ENCODE results near the gene AMN. TPM values are rescaled to one million over a fixed set of nuclear protein-coding genes. Genes with fewer than 3 reads are reported as not detected.

AMN gene
- total RNA-seq, 1 donor from 2014 or later, result 0.32 TPM

DNA sequence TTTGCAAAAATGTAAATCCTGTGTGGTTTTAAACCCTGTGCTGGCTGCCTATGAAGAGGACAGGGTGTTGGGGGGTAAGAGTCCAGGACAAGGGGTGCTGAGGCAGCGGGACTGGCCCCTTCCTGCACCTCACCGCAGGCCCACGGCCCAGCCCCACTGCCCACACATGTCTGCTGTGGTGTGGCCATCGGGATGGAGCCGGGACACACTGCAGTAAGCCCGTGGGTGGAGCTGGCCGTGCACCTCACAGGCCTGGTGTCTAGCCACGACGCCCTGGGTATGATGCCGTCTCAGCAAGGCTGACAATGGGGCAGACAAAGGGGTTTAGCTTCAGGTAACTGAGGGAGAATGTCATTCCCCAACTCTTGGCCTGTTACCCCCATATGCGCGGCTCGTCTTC is 19.6 kb downstream of the AMN start:
- intact Hi-C loops (cut with micrococcal nuclease), result no loop called here

DNA sequence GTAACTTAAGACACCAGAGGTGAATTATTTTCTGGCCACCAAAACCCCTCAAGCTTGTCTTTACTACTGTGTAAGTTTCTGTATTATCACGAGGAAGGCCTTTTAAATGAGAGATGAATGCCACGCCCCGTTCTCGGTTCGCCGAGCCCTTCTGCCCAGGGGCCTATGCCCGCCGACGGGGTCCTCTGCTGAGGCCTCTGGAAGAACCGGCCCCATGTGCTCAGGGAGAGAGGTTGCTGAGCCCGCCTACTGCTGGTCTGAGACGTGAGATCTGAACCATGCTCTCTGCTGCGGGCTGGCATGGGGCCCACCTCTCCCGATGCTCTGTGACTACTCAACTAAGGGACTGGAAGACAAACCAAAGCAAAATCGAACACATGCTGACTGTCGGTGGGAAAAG is 21.0 kb downstream of the AMN start:
- intact Hi-C loops (cut with micrococcal nuclease), result no loop called here

DNA sequence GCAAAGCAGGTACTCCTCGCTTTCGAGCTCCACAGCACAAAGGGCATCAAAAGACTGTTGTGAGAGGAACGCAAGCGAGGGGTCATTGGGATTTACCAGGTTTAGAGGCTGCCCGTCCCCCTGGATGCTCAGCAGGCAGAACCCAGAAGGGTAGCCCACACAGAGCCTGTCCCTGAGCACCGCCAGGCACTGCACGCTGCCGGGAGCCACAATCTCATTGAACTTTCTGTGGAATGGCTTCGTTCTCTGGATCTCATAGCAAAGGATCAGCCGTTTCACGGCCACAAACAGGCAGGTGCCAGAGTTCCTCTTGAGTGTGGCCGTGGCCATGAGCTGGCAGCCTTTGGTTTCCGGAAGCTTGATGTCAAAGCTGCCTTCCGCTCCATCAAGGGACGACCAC is 21.5 kb downstream of the AMN start:
- intact Hi-C loops (cut with micrococcal nuclease), result no loop called here

DNA sequence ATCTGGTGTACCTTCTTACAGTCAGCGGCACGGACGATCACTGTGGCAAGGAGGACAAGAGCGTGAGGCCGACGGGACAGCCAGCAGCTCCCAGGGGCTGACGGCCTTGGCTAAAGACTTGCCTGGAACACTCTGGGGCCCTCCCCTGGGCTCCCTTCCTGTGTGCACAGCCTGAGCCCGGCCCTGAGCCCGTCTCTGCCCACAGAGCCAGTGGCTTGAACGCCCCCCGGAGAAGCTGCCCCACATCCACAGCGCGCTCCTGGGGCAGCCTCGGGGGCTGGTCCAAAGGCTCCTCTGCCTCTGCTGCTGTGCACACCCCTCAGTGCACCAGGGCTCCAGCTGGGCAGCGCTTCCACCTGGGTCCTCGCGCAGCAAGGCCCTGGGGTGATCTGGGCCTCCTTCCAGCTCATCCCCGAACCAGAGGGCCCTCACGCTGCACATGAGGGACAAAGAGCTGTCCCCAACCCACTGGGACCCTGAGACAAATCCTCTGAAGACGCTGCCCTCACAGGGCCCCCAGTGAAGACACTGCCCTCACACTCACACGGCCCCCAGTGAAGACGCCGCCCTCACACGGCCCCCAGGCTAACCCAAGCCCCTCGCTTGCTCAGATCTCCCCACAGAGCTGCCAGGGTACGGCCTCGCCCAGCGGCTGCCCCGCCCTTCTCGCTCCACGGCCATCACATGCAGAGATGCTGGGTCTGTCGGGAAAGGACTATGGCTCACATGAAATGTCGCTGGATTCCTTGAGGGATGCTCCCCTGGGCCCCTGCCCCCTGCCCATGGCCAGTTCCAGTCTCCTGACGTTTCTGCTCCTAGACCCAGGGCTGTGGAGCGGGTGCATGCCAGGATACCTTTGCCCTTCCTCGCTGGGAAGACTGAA is 22.2 kb downstream of the AMN start:
- intact Hi-C loops (cut with micrococcal nuclease), result no loop called here

DNA sequence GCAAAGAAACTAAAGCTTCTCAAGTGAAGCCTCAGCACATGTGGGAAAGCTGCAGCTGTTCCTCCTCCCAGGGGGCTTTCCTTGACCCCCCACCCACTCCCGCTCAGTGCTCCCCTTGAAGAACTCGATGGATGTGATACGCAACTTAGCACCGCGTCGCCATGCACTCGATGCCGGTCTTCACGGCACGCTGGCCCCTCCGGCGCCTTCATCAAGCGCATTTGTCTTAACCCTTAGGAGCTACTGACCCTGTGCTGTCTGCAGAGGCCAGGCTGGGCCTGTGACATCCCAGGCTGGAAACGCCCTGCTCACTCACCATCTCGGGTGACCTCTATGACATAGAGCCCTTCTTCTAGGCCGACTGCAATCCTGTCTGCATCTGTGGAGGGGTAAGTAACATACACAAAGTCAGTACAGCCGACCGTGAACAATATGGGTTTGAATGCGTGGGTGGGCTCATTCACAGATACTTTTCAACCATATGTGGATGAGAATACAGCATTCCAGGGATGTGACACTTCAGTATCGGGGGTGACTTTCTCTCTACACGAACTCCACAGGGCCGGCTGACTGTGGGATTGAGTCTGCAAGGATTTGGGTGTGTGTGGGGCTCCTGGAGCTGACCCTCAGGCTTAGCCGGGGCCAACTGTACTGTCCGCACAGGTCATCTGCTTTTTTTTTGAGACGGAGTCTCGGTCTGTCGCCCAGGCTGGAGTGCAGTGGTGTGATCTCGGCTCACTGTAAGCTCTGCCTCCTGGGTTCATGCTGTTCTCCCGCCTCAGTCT is 23.1 kb downstream of the AMN start:
- intact Hi-C loops (cut with micrococcal nuclease), result no loop called here

DNA sequence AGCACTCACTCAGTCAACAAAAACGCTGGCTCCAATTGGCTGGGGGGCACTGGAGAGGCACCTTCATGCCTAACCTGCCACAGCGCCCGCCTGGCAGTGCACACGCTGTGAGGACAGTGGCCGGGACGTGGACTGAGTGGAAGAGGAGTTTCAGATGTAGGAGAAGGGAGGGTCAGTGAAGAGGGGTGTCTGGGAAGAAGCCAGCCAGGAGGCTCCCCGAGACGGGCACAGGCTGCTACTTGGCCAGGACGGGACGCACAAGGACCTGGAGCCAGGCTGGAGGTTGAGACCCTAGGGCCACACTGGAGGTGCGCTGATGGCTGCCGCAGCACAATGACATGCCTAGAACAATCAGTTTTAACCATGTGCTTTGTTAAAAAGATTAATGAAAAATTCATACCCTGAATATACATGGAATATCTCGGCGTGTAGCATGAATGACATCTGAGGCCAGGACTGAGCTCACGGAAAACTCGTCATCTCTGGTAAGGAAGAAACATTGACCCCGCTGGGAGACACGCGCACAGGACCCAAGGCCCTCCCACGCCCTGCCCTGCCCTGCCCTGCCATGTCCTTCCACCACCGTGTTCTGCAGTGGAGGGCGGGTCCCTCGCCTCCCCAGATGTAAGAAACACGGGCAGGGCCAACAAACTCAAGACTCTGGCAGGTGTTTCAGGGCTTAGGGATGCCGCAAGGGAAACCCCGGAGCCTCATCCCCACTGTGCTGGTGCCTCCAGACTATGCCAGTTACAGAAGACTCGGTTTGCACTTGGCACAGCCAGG is 25.0 kb downstream of the AMN start:
- intact Hi-C loops (cut with micrococcal nuclease), result no loop called here

DNA sequence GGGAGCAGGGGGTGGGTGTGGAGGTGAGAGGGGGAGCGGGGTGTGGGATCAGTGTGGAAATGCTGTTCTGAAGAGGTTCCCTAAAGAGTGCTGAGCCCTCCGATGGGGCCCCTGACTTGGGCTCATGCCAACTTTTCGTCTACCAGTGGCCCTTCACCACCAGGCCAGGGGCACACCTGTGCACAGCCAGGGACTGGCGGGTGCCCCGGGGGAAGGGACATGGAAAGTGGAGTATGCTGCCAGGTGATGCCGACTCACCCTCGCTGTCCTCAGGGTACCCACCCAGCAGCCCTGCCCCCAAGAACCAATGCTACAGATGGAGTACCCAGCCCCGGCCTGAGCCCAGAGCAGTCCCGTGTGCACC is 26.2 kb downstream of the AMN start:
- intact Hi-C loops (cut with micrococcal nuclease), result no loop called here

DNA sequence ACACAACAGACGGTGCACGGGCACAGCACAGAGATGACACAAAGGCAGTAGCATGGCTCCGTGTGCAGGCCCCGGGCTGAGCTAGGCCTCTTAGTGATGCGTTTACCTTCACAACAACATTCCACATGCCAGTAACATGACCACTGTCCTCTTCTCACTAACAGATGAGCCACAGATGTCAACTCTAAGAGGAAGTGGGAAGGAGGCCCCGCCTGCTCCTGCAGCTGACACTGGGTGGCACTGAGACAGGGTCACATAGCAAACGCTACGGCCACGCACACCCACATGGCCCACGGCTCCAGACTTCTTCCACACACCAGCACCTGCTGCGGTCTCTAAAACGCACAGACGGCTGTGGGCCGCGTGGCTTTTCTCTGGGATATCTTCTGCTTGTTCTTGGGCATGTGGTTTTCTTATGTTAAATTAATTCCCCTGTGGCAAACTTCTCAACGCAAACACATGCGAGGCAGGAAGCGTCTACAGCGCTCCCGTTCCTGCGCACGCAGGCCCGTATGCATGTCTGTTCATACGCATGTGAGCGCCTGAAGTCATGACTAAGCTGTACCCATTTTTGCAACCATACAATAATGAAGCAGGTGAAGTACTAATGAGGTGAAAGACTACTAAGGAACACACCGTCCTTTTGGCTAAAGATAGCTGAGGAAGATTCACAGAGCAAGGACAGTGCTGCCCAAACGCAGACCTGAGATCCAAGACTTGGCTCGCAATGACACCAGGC is 26.8 kb downstream of the AMN start:
- intact Hi-C loops (cut with micrococcal nuclease), result no loop called here

DNA sequence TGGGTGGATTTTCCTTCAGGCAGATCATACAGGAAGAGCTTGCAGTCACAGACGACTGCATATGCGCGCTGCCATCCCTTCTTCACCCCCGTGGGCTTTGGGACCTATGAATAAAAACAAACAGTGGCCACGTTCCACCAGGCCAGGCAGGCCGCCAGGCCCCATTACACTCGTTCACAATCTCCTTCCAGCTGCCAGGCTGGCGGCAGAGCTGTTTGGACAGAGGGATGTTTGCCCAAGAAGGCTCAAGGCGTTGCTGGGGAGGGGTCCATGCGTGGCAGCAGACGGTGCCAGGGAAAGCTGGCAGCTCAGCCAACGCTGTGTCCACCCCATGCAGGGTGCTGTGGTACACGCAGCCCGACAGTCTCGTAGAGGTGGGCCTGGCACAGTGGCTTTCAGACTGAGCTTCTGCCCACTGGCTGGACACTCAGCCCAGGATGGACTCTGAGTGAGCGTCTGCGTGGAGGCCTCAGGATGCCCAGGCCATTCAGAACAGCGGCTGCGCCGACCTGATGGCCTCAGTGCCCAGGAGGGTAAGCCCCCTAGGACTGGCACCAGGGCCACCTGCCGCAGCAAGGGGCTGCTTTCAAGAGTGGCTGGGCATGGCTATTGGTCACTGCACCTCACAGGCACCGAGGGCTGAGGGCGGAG is 27.5 kb downstream of the AMN start:
- intact Hi-C loops (cut with micrococcal nuclease), result no loop called here

DNA sequence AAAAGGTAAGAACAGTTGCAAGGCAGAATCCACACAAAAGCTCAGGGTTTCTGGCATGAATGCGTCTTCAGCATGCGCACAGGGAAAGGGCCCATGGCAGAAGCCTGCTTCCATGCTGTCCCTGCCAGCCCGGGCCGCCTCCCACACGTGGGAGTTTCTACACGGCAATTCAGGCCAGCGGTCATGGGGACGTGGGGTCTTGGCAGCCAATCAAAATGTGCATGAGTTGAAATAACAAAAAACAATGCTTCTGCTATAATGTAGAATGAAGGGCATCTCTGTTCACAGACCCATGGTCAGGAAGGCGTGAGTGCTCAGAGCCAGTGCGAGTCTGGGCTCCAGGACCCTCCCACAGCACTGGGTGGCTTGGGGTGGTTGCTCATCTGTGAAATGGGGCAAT is 28.6 kb downstream of the AMN start:
- intact Hi-C loops (cut with micrococcal nuclease), result no loop called here

DNA sequence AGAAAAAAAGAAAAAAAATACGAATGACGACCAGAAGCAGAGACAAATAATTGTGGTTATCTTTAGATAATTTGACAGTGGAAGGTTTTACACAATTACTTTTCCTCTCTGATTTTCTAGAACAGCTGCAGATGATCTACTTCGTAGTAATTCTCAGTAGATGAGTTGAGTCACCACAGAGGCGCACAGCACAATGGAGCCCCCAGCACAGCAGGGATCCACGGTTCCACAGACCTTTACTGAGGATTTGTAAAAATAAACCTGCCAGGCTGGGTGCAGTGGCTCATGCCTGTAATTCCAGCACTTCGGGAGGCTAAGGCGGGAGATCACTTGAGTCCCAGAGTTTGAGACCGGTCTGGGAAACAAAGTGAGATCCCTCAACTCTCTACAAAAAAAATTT is 29.3 kb downstream of the AMN start:
- intact Hi-C loops (cut with micrococcal nuclease), result no loop called here

DNA sequence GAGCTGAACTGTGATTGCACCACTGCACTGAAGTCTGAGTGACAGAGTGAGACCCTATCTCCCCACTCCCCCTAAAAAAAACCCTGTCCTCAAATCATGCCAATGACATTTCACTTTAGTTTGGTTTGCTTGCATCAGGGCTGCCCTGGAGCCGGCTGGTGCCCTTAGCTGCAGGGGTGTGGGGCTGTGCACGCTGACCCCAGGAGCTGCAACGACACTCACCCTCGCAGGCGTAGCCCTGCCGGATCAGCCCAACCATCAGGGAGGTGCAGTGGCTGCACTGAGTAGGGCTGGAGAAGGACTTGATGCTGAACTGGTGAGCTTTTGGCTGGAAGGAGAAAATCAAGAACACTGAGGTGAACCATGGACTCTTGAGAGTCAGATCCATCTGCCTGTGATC is 29.8 kb downstream of the AMN start:
- intact Hi-C loops (cut with micrococcal nuclease), result no loop called here

DNA sequence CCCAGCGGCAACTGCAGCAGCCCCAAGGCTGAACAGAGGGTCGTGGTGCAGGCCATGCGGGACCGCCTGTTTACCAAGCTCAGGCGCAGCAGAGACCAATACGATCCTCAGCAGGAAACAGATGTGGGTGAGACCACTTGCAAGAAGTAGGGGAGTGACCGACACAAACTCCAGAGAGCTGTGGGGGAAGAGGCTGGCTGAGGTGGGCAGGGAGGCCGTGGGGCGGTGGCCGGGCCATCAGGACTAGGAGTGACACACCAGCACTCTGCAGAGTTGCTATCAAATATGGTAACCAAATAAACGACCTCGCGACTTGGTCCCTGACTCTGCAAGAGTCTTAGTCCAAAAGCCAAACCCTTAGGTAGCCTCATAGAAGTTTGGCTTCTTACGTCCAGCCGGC is 30.6 kb downstream of the AMN start:
- intact Hi-C loops (cut with micrococcal nuclease), result no loop called here

DNA sequence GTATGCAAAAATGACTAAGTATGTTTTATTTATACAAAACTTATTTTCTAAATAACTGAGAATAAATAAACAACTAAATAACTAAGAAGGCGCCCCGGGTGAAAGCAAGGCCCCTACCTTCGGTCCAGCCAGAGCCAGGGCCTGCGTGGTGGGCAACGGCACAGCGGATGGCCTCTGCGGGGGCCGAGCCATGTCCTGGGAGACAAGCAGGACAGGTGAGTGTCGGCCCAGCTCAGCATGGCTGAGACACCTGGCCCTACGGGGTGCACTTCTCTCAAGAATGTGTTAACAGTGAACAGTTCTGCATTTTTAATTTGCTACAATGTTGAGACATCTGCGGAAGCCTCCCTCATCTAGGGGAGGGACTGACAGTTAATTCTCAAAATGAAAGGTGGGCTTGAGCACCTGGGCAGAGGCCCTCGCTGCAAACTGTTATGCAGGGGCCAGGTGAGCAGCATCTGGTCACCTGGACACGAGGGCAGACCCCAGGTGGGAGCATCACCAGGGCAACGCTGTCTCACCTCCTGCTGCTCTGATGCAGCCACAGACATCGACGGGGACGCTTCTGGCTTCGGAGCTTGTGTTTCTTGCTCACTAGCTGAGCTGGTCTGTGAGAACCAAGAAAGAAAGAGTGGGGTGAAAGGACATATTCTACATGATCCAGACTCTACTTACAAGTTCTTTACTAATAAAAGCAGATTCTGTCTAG is 31.8 kb downstream of the AMN start:
- intact Hi-C loops (cut with micrococcal nuclease), result no loop called here

DNA sequence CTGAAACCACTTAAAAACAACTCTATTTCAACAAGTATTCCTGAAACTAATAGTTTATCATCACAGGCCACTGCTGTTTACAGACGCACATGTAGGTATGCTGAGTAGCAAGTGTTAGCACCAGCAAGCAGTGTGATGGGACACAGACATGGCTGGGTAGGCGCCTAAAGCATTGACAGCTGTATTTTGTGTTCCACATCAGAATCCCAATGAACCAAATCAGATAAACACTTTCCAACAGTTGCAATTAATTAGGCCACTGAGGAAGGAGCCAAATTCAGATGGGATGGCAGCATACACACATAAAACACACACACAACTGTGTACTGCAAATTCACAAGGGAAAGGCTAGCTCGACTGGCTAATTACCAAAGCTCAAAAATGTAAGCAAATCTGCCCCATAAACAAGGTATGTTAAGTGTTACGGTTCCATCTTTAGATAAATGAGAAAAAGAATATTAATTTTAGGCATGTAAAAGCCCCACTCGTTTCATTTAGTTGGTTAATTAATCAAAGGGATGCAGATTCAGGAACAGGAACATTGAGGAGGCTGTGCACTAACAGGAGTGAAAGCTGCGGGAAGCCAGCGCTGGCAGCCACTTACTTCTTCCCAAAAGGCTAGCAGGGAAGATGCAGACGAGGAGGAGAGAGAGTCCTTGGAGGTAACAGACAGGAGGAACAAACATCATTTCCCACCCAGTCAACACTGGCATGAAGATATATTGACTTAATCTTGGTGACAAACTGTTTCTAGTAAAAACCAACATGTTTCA is 33.4 kb downstream of the AMN start:
- intact Hi-C loops (cut with micrococcal nuclease), result no loop called here

DNA sequence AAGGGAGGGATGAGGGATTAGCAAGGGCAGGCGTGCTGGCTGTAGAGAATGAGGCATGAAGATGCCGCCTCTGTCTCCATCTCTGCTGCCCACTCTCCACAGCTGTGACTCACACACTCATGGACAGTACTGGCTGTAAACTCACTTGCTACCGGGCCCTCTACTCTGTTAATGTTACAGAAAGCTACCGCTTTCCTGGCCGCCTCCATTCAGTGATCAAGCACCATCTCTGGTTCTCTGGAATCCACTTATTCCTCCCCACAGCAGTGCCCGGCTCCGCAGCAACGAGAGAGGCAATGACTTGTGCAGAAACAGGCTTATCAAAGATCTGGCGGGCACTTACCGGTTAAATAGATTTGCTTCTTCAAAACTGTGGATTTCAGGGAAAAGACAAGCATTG is 34.8 kb downstream of the AMN start:
- intact Hi-C loops (cut with micrococcal nuclease), result no loop called here

DNA sequence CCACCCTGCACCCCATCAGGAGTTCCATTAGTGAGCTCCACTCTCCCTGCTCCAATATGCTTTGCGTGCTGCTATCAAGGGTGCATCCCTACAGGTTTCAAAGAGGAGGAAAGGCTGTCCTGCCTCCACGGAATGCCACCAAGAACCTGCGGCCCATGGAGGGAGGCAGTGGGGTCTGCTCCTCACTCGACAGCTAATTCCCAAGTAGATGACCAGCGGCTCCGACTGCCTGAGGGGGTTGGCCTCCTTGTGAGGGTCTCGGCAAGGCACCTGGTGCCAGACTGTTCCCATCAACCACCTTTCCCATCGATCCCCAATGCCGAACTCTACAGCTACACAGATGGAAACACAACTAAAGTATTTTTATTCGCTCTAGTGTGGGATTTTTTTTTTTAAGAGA is 36.0 kb downstream of the AMN start:
- intact Hi-C loops (cut with micrococcal nuclease), result no loop called here

DNA sequence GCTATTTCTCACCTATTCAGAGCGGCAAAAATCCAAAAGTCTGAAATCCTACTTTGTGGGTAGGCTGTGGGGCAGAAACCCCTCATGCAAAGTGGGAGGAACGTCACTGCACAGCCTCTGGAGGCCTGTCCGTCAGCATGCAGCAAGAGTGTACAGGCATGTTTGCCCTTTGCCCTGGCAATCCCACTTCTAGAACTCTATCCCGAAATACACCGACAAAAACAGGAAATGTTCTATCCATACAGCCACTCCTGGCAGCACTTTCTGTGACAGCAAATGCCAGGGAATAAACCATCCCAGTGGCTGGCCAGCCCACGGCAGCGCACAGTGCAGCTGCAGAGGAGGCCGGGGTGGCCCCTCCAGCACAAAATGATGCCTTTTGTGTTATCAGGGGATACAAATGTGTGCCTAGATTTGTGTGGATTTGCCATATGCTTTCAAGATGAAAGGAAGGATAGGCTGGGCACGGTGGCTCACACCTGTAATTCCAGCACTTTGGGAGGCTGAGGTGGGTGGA is 39.7 kb downstream of the AMN start:
- intact Hi-C loops (cut with micrococcal nuclease), result no loop called here

DNA sequence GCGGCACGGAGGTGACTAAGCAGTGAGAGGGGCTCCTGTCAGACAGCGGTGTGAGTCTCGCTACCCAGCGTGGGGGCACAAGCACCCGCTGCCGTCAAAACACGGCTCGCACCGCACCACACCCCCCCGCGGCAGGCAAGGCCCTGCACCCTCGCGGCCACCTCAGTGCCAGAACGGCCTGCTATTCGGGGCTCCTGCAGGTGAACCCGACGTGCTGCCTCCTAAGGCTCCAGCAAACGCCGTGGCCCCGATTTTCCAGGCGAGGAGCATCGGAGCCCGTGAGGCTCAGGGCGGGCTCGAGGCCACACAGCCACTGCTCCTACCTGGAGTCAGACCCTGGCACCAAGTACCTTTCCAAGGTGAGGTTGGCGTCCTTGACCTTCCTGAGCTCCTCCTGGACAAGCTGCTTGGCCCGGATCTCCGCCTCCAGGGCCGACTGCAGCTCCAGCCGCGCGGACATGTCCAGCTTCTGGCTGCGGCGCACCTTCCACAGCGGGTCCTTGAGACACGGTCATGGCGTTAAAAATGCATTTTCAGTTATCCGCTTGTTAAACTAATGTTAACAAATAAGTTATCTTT is 41.8 kb downstream of the AMN start:
- intact Hi-C loops (cut with micrococcal nuclease), result no loop called here

Measured in T-helper 2 cell treated with Interferon-gamma antibody and Interleukin-4, amounts not matched to agents 100 ng/mL and 5 ng/mL, for 36 hours (primary cell).